OCI-LY7 (cell line): ENCODE results near the gene PCNX3. TPM values are rescaled to one million over a fixed set of nuclear protein-coding genes. Genes with fewer than 3 reads are reported as not detected.
A peak's percentile ranks its signal among the peaks of the same experiment; 100 is the strongest.

ENCODE experiments used
- BruUV-seq: library from RNA; stranded (reverse); fragments of 400-500 nt; replicated peaks from 2 replicates; lab custom pipeline; 2021; lab: Mats Ljungman, UMichigan
- CTCF ChIA-PET: fragments of 300-600 bp; sonication (Branson Sonifier 250); formaldehyde crosslinking; loops from one replicate; lab custom pipeline; 2022; ENCODE audit warnings: antibody characterized with exemption; ENCODE audit not compliant: unreplicated experiment; lab: Charles Lee
- POLR2A ChIA-PET: fragments of 300-600 bp; sonication (Branson Sonifier 250); formaldehyde crosslinking; loops from one replicate; lab custom pipeline; 2022; ENCODE audit warnings: antibody characterized with exemption; lab: Charles Lee
- DNase-seq: peaks from one replicate; pipeline ENCODE4 v3.0.0-alpha.2; 2015; ENCODE audit warnings: low spot score
- H2AFZ ChIP-seq: fragments of 200-600 bp; sonication (generic), shearing (Covaris generic); 2 replicates; pipeline ENCODE4 v1.6.1; 2014; ENCODE audit warnings: mild to moderate bottlenecking, antibody characterized with exemption, low read length, moderate library complexity
- H3K27ac ChIP-seq: fragments of 200-600 bp; sonication (generic); 2 replicates; pipeline ENCODE4 v1.5.1; 2014; ENCODE audit warnings: mixed run types, low read depth, mild to moderate bottlenecking, moderate library complexity, low read length, inconsistent platforms; ENCODE audit not compliant: poor library complexity, severe bottlenecking
- H3K36me3 ChIP-seq: fragments of 200-600 bp; sonication (generic); 2 replicates; pipeline ENCODE4 v1.6.1; 2014; ENCODE audit warnings: mild to moderate bottlenecking, antibody characterized with exemption, low read length, moderate library complexity, mixed read lengths; ENCODE audit not compliant: insufficient read depth
- H3K4me1 ChIP-seq: fragments of 200-600 bp; sonication (generic); 2 replicates; pipeline ENCODE4 v1.5.1; 2014; ENCODE audit warnings: mild to moderate bottlenecking, low read length; ENCODE audit not compliant: insufficient read depth, poor library complexity, severe bottlenecking
- H3K4me2 ChIP-seq: fragments of 200-600 bp; sonication (generic); 2 replicates; pipeline ENCODE4 v1.6.1; 2014; ENCODE audit warnings: mild to moderate bottlenecking, low read length
- H3K4me3 ChIP-seq: fragments of 200-600 bp; sonication (generic); 2 replicates; pipeline ENCODE4 v1.5.1; 2014; ENCODE audit warnings: mild to moderate bottlenecking, low read depth, low read length; ENCODE audit not compliant: poor library complexity, severe bottlenecking
- H3K79me2 ChIP-seq: fragments of 200-600 bp; sonication (generic); 2 replicates; pipeline ENCODE4 v1.6.1; 2016; ENCODE audit warnings: low read depth, mild to moderate bottlenecking, low read length, moderate library complexity, mixed read lengths; ENCODE audit not compliant: insufficient read depth
- H3K9me2 ChIP-seq: fragments of 200-600 bp; sonication (generic); 2 replicates; pipeline ENCODE4 v1.6.1; 2016; ENCODE audit warnings: mild to moderate bottlenecking, low read length, mixed read lengths; ENCODE audit not compliant: insufficient read depth
- H3K9me3 ChIP-seq: fragments of 200-600 bp; sonication (generic); 2 replicates; pipeline ENCODE4 v1.6.1; 2014; ENCODE audit warnings: mild to moderate bottlenecking, mixed run types, low read length, mixed read lengths
- H4K20me1 ChIP-seq: fragments of 200-600 bp; sonication (generic); 2 replicates; pipeline ENCODE4 v1.6.1; 2014; ENCODE audit warnings: mild to moderate bottlenecking, antibody characterized with exemption, low read length, moderate library complexity, mixed read lengths; ENCODE audit not compliant: insufficient read depth
- CTCF ChIP-seq: fragments of 200-600 bp; sonication (generic); conservative IDR thresholded peaks from 2 replicates; pipeline ENCODE4 v1.5.1; 2014; ENCODE audit warnings: mild to moderate bottlenecking, antibody characterized with exemption, low read length, moderate library complexity, mixed read lengths
- EZH2phosphoT487 ChIP-seq: fragments of 200-600 bp; sonication (generic); IDR thresholded peaks from 2 replicates; pipeline ENCODE4 v1.6.1; 2018; ENCODE audit warnings: low read depth, borderline replicate concordance, mild to moderate bottlenecking, mixed run types, antibody characterized with exemption, low read length, moderate library complexity, mixed read lengths
- intact Hi-C: fragments of 100-400 bp; cut with micrococcal nuclease; formaldehyde crosslinking; loops from one replicate; pipeline ENCODE4 v1.10.0; 2022; ENCODE audit not compliant: unreplicated experiment
- total RNA-seq, 2 experiments: library from RNA; depleted of rRNA in 1 of 2; stranded (reverse); fragments of >200 nt in 1 of 2; shearing (Covaris generic) in 1 of 2; gene quantifications; 2 replicates each; pipeline ENCODE4 v1.2.3, GENCODE V29; 2014 to 2022

PCNX3 gene
- total RNA-seq, 2 experiments from 2014 or later, result 36.2 to 66.7 TPM

DNA sequence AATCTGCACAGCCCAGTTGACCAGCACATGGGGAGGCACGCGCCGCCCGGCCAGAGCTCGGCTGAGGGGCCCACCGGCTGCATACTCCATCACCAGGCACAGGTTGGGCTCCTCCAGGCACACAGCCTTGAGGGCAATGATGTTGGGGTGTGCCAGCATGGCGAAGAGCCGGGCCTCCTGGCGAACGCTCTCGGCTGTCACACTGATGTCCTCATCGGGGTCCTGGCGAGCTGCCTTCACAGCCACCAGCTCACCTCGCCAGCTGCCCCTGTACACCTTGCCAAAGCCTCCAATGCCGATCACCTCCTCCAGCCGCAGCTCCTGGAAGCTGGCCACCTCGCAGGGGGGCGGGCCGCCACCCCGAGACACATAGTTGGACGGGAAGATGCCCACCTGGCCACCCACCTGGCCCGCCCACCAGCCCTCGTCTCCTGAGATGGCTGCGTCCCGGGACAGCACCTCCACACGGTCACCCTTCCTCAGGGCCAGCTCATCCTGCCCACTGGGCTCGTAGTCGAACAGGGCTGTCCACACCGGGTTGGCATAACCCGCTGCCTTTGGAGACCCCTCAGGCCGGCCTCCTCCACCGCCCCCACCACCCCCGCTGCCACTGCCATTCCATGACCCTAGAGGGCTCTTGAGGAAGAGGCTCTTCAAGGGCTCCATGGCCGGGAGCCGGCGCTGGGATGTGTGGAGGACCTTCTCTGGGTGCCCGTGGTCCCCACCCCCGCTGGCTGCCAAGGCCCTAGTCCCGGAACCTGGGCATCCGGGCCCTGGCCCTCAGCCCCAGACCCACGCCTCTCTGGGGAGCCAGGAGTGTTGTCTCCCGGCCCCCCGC is 2.3 kb upstream of the PCNX3 start:
- H3K27ac ChIP-seq, result peak overlapping the region; percentile 75
- TF ChIP-seq CTCF (no peak), EZH2phosphoT487 (no peak)
- H3K9me2 ChIP-seq, result no peaks in the 10 kb centered on the region
- peaks cover 14% of the 10 kb centered on the region for H3K36me3 ChIP-seq
- no peaks in the 10 kb centered on the region for H3K9me3 ChIP-seq
- POLR2A ChIA-PET, result interaction anchor here (0.5 to 0.7 kb wide), 2 partner anchors 38 to 208 kb away, joined by 4 to 5 read pairs; no protein-coding TSS in a partner anchor
- peak overlapping the region; percentile 88 for H3K4me2 ChIP-seq
- peak overlapping the region; percentile 97 for H3K4me3 ChIP-seq
- no TSS peak for BruUV-seq
- CTCF ChIA-PET, result interaction anchor here (0.8 kb wide), 1 partner anchor 1372 kb away, joined by 3 read pairs; the partner anchor contains the start of gene FKBP2
- H2AFZ ChIP-seq, result no peak overlapping the region
- H4K20me1 ChIP-seq, result no peaks in the 10 kb centered on the region
- peaks cover 46% of the 10 kb centered on the region for H3K4me1 ChIP-seq
- intact Hi-C loops, result no loop called here
- H3K79me2 ChIP-seq, result peaks cover 48% of the 10 kb centered on the region
- peak; percentile 19 for DNase-seq

DNA sequence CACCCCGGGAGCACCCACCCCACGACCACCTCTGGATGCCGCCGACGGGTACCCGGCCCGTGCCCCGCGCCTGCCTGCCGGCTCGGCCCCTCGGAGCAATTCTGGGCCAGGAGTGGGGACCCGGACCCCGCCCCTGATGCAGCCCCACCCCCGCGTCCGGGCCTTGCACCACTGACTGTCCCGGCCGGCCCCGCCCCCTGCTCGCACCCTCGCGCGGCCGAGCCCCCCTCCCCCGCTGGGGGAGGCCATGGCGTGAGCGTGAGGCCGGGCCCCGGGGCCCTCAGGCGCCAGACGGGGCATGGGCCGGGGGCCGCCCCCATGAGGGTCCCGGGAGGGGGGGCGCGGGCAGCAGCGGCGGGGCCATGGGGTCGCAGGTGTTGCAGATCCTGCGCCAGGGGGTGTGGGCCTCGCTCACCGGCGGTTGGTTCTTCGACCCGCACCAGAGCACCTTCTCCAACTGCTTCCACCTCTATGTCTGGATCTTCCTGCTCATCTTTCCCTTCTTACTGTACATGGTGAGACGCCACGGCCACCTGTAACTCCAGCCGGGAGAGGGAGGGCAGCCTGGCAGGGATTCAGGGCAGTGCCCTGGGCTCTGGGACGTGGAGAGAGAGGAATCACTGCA is 486 bp downstream of the PCNX3 start:
- Histone ChIP-seq H3K4me2 (peak overlapping the region; percentile 99), H4K20me1 (no peaks in the 10 kb centered on the region), H2AFZ (no peak overlapping the region), H3K4me1 (peaks cover 44% of the 10 kb centered on the region), H3K79me2 (peaks cover 50% of the 10 kb centered on the region), H3K9me2 (no peaks in the 10 kb centered on the region), H3K27ac (peak overlapping the region; percentile 75), H3K36me3 (peaks cover 41% of the 10 kb centered on the region), H3K9me3 (no peaks in the 10 kb centered on the region), H3K4me3 (peak overlapping the region; percentile 97)
- ChIA-PET POLR2A (interaction anchor here (0.6 to 1.5 kb wide), 8 partner anchors 13 to 499 kb away, joined by 3 to 13 read pairs (median 4); partner anchors contain the start of genes FAM89B and SIPA1), CTCF (interaction anchor here (0.7 to 1.8 kb wide), 2 partner anchors 22 to 28 kb away, joined by 3 to 7 read pairs; partner anchors contain the start of gene SIPA1)
- intact Hi-C loops, result loop anchor here (1.0 to 2.0 kb wide), 5 partner anchors 24 to 242 kb away; partner anchors contain the start of gene CFL1
- BruUV-seq, result no TSS peak
- TF ChIP-seq CTCF, result no peak
- DNase-seq, result peak; percentile 65
